Stimulated activated CD4-positive, alpha-beta T cell treated with anti-CD3 and anti-CD28 coated beads, Interleukin-4, amount 100 ng/mL, for 4 hours (primary cell): ENCODE results near the gene ZNF496.
A peak's percentile ranks its signal among the peaks of the same experiment; 100 is the strongest.
"Not testable (repeated sequence)": the region's sequence is repeated elsewhere in the genome, so short reads cannot be mapped to it uniquely, and the experiment has no call there.

Experiments used
- DNase-seq, 2 experiments: peaks; one replicate each; pipeline ENCODE4 v3.0.0-alpha.2; 2020

The ZNF496 gene

GRCh38 chr1:247331525-247332214, at the start of gene ZNF496:
Gene ZNF496, minus strand, starts transcription at chr1:247331867. Its CDS starts 2,289 bp downstream, at chr1:247329578.
- DNase-seq: peak; percentile 54 to 61

GRCh38 chr1:247378334-247379073, 46.8 kb upstream of the ZNF496 start:
- DNase-seq: no peak

- DNase-seq: not testable (repeated sequence)
These were observed 46.0 kb upstream of the ZNF496 start for GRCh38 chr1:247377656-247378055.

GRCh38 chr1:247376659-247377058, 45.0 kb upstream of the ZNF496 start:
- DNase-seq: no peak

GRCh38 chr1:247375747-247376146, 44.1 kb upstream of the ZNF496 start:
- no peak for DNase-seq

GRCh38 chr1:247374651-247375334, 43.1 kb upstream of the ZNF496 start:
- not testable (repeated sequence) for DNase-seq

GRCh38 chr1:247373721-247374141, 42.1 kb upstream of the ZNF496 start:
- peak; percentile 36 to 57 for DNase-seq

GRCh38 chr1:247371801-247372259, 40.2 kb upstream of the ZNF496 start:
- no peak for DNase-seq

- DNase-seq: no peak
These were observed 39.4 kb upstream of the ZNF496 start for GRCh38 chr1:247370786-247371732.

GRCh38 chr1:247368490-247369145, 37.0 kb upstream of the ZNF496 start:
- DNase-seq: no peak

- DNase-seq: no peak
These were observed 36.2 kb upstream of the ZNF496 start for GRCh38 chr1:247367786-247368422.

- DNase-seq: no peak
These were observed 35.4 kb upstream of the ZNF496 start for GRCh38 chr1:247366926-247367645.

- not testable (repeated sequence) for DNase-seq
These were observed 34.7 kb upstream of the ZNF496 start for GRCh38 chr1:247366345-247366744.

GRCh38 chr1:247365023-247365422, 33.4 kb upstream of the ZNF496 start:
- DNase-seq: no peak

GRCh38 chr1:247363000-247363399, 31.3 kb upstream of the ZNF496 start:
- not testable (repeated sequence) for DNase-seq

GRCh38 chr1:247362153-247362552, 30.5 kb upstream of the ZNF496 start:
- no peak for DNase-seq

GRCh38 chr1:247360991-247361731, 29.5 kb upstream of the ZNF496 start:
- DNase-seq: peak in 1 of 2 experiments; percentile 41

GRCh38 chr1:247360116-247360898, 28.6 kb upstream of the ZNF496 start:
- no peak for DNase-seq

GRCh38 chr1:247359559-247359958, 27.9 kb upstream of the ZNF496 start:
- no peak for DNase-seq
